AG10803 (cell line): ENCODE results near the gene PTPN4.

Source experiments
- DNase-seq: peaks from one replicate; pipeline ENCODE4 v3.0.0; 2010; ENCODE audit warnings: low read depth
- H3K4me3 ChIP-seq: 2 replicates; pipeline ENCODE4 v1.5.1; 2011; ENCODE audit warnings: mild to moderate bottlenecking, low read length, control low read depth
- CTCF ChIP-seq: conservative IDR thresholded peaks from 2 replicates; pipeline ENCODE4 v1.5.1; 2011; ENCODE audit warnings: mild to moderate bottlenecking, low read length, control low read depth, inconsistent platforms

The PTPN4 gene

GRCh38 chr2:119716284-119716672, 43.4 kb upstream of the PTPN4 start:
- DNase-seq = no peak
- TF ChIP-seq CTCF = no peak
- no peak overlapping the region for H3K4me3 ChIP-seq

- H3K4me3 ChIP-seq = no peak overlapping the region
- DNase-seq = no peak
- TF ChIP-seq CTCF = no peak
These were observed 41.0 kb upstream of the PTPN4 start for GRCh38 chr2:119718501-119719260.

GRCh38 chr2:119719261-119719627, 40.5 kb upstream of the PTPN4 start:
- H3K4me3 ChIP-seq = no peak overlapping the region

GRCh38 chr2:119721043-119721442, 38.7 kb upstream of the PTPN4 start:
- DNase-seq = no peak
- no peak for TF ChIP-seq CTCF
- no peak overlapping the region for H3K4me3 ChIP-seq

More at GRCh38 chr2:119719261-119719627, 40.5 kb upstream of the PTPN4 start:
- TF ChIP-seq CTCF = no peak
- no peak for DNase-seq

- no peak for TF ChIP-seq CTCF
- DNase-seq = no peak
These were observed 38.3 kb upstream of the PTPN4 start for GRCh38 chr2:119721462-119721861.

GRCh38 chr2:119721904-119722303, 37.8 kb upstream of the PTPN4 start:
- no peak for DNase-seq
- H3K4me3 ChIP-seq = no peak overlapping the region
- no peak for TF ChIP-seq CTCF

More at GRCh38 chr2:119721462-119721861, 38.3 kb upstream of the PTPN4 start:
- no peak overlapping the region for H3K4me3 ChIP-seq

- H3K4me3 ChIP-seq = no peak overlapping the region
- DNase-seq = no peak
- no peak for TF ChIP-seq CTCF
These were observed 36.5 kb upstream of the PTPN4 start for GRCh38 chr2:119723186-119723585.
